K562 (cell line): ENCODE measurements around the gene FOXK2. TPM values are rescaled to one million over a fixed set of nuclear protein-coding genes. Genes with fewer than 3 reads are reported as not detected.
A peak's percentile ranks its signal among the peaks of the same experiment; 100 is the strongest.

Source experiments
- BDP1 ChIP-seq: IDR thresholded peaks from 3 replicates; pipeline ENCODE4 v1.6.1; 2011; ENCODE audit not compliant: insufficient read length, insufficient read depth
- FOXA3 ChIP-seq, 2 experiments: fragments of 450-650 bp in 1 of 2; sonication (generic) in 1 of 2; formaldehyde crosslinking; IDR thresholded peaks in 1 of 2; conservative IDR thresholded peaks in 1 of 2; 2 replicates each; pipeline versions ENCODE4 v1.4.0 to v1.8.0; 2020 to 2022; ENCODE audit warnings: mild to moderate bottlenecking in 2 of 2, missing genetic modification reagents in 1 of 2
- FUS ChIP-seq: fragments of 200-400 bp; formaldehyde crosslinking; optimal IDR thresholded peaks from 2 replicates; pipeline ENCODE3; 2017; ENCODE audit warnings: low read depth, low read length
- GATAD2B ChIP-seq: fragments of 450-650 bp; IDR thresholded peaks from 2 replicates; pipeline ENCODE4 v1.6.1; 2017; ENCODE audit warnings: mild to moderate bottlenecking, borderline replicate concordance
- GTF2E2 ChIP-seq: fragments of 200-800 bp; sonication (Bioruptor generic); IDR thresholded peaks from 2 replicates; pipeline ENCODE4 v1.6.1; 2016; ENCODE audit warnings: missing genetic modification characterization, missing compliant biosample characterization
- JUND ChIP-seq, 2 experiments: IDR thresholded peaks; 2 replicates in 1 of 2; 3 replicates in 1 of 2; pipeline ENCODE4 v1.6.1; 2011; ENCODE audit warnings: borderline replicate concordance in 2 of 2, low read depth in 2 of 2, low read length in 2 of 2, improper control_type of control experiment in 1 of 2, missing biosample characterization in 1 of 2, missing genetic modification characterization in 1 of 2, missing genetic modification reagents in 1 of 2
- MECOM ChIP-seq: fragments of 250-450 bp; sonication (Bioruptor Pico); IDR thresholded peaks from 2 replicates; pipeline ENCODE4 v1.8.0; 2022; ENCODE audit warnings: inconsistent platforms
- MEF2A ChIP-seq: IDR thresholded peaks from 2 replicates; pipeline ENCODE4 v1.6.1; 2011; ENCODE audit warnings: low read depth, mild to moderate bottlenecking, low read length, moderate library complexity; ENCODE audit not compliant: control insufficient read depth
- NR1H2 ChIP-seq: sonication (generic); formaldehyde crosslinking; IDR thresholded peaks from 2 replicates; pipeline ENCODE4 v1.4.0; 2020; ENCODE audit warnings: mild to moderate bottlenecking, missing genetic modification reagents
- POLR2H ChIP-seq: IDR thresholded peaks from 2 replicates; pipeline ENCODE4 v1.6.1; 2016; ENCODE audit warnings: missing genetic modification characterization, low read depth, mild to moderate bottlenecking, control low read depth, missing compliant biosample characterization, moderate library complexity
- RFX5 ChIP-seq: IDR thresholded peaks from 2 replicates; pipeline ENCODE4 v1.6.1; 2011; ENCODE audit warnings: low read depth, mild to moderate bottlenecking, improper control_type of control experiment, low read length
- SMAD1 ChIP-seq: fragments of 150-350 bp; IDR thresholded peaks from 2 replicates; pipeline ENCODE4 v1.6.1; 2014; ENCODE audit warnings: low read length, low read depth; ENCODE audit not compliant: partially characterized antibody
- SMAD4 ChIP-seq: fragments of 250-450 bp; sonication (Bioruptor Pico); conservative IDR thresholded peaks from 2 replicates; pipeline ENCODE4 v1.8.0; 2021; ENCODE audit warnings: inconsistent platforms, mild to moderate bottlenecking, moderate library complexity
- SOX6 ChIP-seq: fragments of 450-650 bp; IDR thresholded peaks from 2 replicates; pipeline ENCODE4 v1.6.1; 2014; ENCODE audit warnings: mild to moderate bottlenecking
- ZNF347 ChIP-seq: fragments of 450-650 bp; formaldehyde crosslinking; IDR thresholded peaks from 2 replicates; pipeline ENCODE4 v1.4.0; 2020; ENCODE audit warnings: low read depth, mild to moderate bottlenecking, moderate library complexity
- ZNF584 ChIP-seq: fragments of 200-800 bp; sonication (Bioruptor generic); IDR thresholded peaks from 2 replicates; pipeline ENCODE4 v1.6.1; 2016; ENCODE audit warnings: low read depth, mild to moderate bottlenecking, missing genetic modification characterization, missing compliant biosample characterization
- ZNF589 ChIP-seq: fragments of 200-800 bp; sonication (Bioruptor generic); IDR thresholded peaks from 2 replicates; pipeline ENCODE4 v1.6.1; 2016; ENCODE audit warnings: low read depth, missing genetic modification characterization, missing compliant biosample characterization
- ZZZ3 ChIP-seq: fragments of 450-650 bp; IDR thresholded peaks from 2 replicates; pipeline ENCODE4 v1.6.1; 2016; ENCODE audit warnings: antibody characterized with exemption, mild to moderate bottlenecking, moderate library complexity
- polyA plus RNA-seq, 8 experiments: library from polyadenylated mRNA; depleted of rRNA in 4 of 8; stranded (reverse) in 5 of 8; unstranded in 3 of 8; fragments of >200 nt; fragmentation: Nextera tagmentation in 2 of 8; fragmentation: Illumina TruSeq in 1 of 8; extraction: Ambion mirVana in 2 of 8; extraction: Trizol in 1 of 8; gene quantifications; 2 replicates each; pipeline versions ENCODE4 v1.2.1 to v1.2.3, GENCODE V29; 2011 to 2014; ENCODE audit warnings: inconsistent platforms in 1 of 8, missing spikeins in 1 of 8
- total RNA-seq, 7 experiments: library from RNA; depleted of rRNA in 6 of 7; stranded (reverse); fragments of >200 nt in 6 of 7; fragmentation: Illumina TruSeq in 2 of 7; extraction: Trizol in 2 of 7; gene quantifications; 2 replicates each; pipeline versions ENCODE4 v1.2.1 to v1.2.3, GENCODE V29; 2011 to 2021; ENCODE audit warnings: low replicate concordance in 1 of 7
- TF ChIP-seq, protein P1 (sequence below): fragments of 450-650 bp; IDR thresholded peaks from 2 replicates; pipeline ENCODE4 v1.6.1; 2016; ENCODE audit warnings: low read depth, mild to moderate bottlenecking, moderate library complexity
- TF ChIP-seq, protein P2 (sequence below): IDR thresholded peaks from 2 replicates; pipeline ENCODE4 v1.6.1; 2014; ENCODE audit warnings: antibody characterized with exemption
- TF ChIP-seq, protein P3 (sequence below): fragments of 450-650 bp; conservative IDR thresholded peaks from 2 replicates; pipeline ENCODE4 v1.6.1; 2016; ENCODE audit warnings: missing genetic modification characterization, low read depth, mild to moderate bottlenecking, control low read depth, missing compliant biosample characterization

The FOXK2 gene
- total and polyA plus RNA-seq, 9 of the 15 experiments (the other 6 are each of a cell fraction or from before 2014, with no cell fraction given): 3.0 to 86.0 (median 44.1) TPM

DNA sequence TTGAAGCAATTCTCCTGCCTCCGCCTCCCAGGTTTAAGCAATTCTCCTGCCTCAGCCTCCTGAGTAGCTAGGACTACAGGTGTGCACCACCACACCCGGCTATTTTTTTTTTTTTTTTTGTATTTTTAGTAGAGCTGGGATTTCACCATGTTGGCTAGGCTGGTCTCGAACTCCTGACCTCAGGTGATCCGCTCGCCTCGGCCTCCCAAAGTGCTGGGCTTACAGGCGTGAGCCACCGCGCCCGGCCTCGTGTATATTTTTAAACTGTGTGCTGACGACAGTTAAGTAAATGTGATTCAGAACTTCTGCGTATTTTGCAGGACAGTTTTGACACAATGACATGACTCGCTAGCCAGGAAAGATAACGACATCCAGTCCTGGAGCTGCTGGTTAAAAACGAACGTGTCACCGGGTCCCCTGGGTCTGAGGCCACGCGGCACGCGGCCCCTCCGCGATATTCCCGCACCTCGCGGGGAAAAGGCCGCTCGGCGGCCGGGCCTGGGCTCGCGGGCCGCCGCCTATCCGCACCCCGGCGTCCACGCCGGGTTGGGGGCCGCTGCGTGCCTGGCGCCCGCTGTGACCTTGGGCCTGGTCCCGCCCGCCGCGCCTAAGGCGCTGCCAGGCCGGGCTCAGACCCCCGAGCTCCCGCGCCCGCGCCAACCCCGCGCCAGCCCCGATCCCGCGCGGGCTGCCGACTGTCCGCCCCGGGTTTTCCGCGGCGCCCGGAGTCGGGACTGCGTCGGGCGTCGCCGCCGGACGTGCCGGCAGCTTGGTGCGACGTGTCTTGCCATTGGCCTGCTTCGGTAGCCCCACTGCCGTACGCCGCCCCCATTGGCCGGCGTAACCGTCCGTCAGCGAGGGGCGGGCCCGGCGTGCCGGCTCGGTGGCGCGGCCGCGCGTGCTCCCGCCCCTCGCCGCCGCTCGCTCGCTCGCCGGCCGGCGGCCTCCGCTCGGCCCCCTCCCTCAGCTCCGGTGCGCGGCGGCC, at the start of gene FOXK2 (continued):
- TF ChIP-seq RFX5 (no peak), JUND (IDR thresholded peaks at IDR 0.05; ENCODE audit: borderline replicate concordance, low read depth, low read length) (no peak; the same call in 1 of the 2 replicates), JUND (tag; IDR thresholded peaks at IDR 0.05; ENCODE audit: borderline replicate concordance, low read depth, low read length) (0 out of 3 replicates have a peak, but pooled peaks have one; percentile 47), ZNF584 (CRISPR knock-in tag) (no peak), GATAD2B (peak; percentile 99), SMAD4 (CRISPR knock-in tag) (peak; percentile 97), BDP1 (no peak), POLR2H (tag) (peak; percentile 59), NR1H2 (CRISPR knock-in tag) (no peak), GTF2E2 (tag) (peak; percentile 68), MEF2A (no peak), SMAD1 (no peak), FUS (peak; percentile 27), SOX6 (no peak; the same call in 1 of the 2 replicates), FOXA3 (CRISPR knock-in tag; conservative IDR thresholded peaks at IDR 0.05 in 1 of 2, IDR thresholded peaks at IDR 0.05 in 1 of 2) (no peak), MECOM (CRISPR knock-in tag) (no peak), ZZZ3 (no peak), ZNF347 (CRISPR knock-in tag) (no peak), ZNF589 (CRISPR knock-in tag) (peak; percentile 90)
- TF ChIP-seq, protein P1, sequence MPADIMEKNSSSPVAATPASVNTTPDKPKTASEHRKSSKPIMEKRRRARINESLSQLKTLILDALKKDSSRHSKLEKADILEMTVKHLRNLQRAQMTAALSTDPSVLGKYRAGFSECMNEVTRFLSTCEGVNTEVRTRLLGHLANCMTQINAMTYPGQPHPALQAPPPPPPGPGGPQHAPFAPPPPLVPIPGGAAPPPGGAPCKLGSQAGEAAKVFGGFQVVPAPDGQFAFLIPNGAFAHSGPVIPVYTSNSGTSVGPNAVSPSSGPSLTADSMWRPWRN: peak; percentile 47; the same call in 1 of the 2 replicates
- TF ChIP-seq, protein P2, sequence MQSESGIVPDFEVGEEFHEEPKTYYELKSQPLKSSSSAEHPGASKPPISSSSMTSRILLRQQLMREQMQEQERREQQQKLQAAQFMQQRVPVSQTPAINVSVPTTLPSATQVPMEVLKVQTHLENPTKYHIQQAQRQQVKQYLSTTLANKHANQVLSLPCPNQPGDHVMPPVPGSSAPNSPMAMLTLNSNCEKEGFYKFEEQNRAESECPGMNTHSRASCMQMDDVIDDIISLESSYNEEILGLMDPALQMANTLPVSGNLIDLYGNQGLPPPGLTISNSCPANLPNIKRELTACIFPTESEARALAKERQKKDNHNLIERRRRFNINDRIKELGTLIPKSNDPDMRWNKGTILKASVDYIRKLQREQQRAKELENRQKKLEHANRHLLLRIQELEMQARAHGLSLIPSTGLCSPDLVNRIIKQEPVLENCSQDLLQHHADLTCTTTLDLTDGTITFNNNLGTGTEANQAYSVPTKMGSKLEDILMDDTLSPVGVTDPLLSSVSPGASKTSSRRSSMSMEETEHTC: no peak
- TF ChIP-seq, protein P3, sequence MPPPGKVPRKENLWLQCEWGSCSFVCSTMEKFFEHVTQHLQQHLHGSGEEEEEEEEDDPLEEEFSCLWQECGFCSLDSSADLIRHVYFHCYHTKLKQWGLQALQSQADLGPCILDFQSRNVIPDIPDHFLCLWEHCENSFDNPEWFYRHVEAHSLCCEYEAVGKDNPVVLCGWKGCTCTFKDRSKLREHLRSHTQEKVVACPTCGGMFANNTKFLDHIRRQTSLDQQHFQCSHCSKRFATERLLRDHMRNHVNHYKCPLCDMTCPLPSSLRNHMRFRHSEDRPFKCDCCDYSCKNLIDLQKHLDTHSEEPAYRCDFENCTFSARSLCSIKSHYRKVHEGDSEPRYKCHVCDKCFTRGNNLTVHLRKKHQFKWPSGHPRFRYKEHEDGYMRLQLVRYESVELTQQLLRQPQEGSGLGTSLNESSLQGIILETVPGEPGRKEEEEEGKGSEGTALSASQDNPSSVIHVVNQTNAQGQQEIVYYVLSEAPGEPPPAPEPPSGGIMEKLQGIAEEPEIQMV: no peak
